ENCODE measurements around the gene ZFP37.
A peak's percentile ranks its signal among the peaks of the same experiment; 100 is the strongest.
"Not testable (repeated sequence)": the region's sequence is repeated elsewhere in the genome, so short reads cannot be mapped to it uniquely, and the experiment has no call there.

Gene ZFP37

GRCh38 chr9:113056191-113057106 is at the start of gene ZFP37:
ZFP37 (minus strand) TSS chr9:113056724; CDS start chr9:113056688, 36 bp downstream.
- no peak within 1 kb of the TSS for H3K4me3 Mint-ChIP-seq
- no peak within 1 kb of the TSS for H3K27ac Mint-ChIP-seq
- no peaks in the 10 kb centered on the region for H3K4me1 Mint-ChIP-seq (ENCODE audit: low read depth)
- peaks cover 16% of the 10 kb centered on the region for H3K27me3 Mint-ChIP-seq
- peaks cover 8% of the 10 kb centered on the region for H3K36me3 Mint-ChIP-seq
- H3K9me3 Mint-ChIP-seq (ENCODE audit: low read depth): no peaks in the 10 kb centered on the region

DNA sequence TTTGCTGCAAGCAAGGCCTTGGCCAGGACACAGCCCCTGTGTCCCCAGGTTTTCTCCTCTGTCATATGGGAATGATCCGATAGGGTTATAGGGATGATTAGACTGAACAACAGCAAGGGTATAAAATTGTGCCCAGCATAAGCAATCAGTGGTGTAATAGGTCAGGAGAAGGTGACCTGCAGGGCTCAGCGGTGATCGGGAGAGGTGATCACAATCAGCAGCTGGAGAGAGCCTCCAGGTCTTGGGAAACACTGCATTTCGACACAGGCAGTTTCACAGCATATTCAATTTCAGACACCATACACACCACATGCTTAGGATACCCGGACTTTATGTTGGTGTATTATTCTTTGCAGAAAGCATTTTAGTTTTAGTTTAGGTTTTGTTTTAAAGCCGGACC is 48.8 kb upstream of the ZFP37 start:
- not testable (repeated sequence) for H3K9me3 Mint-ChIP-seq (ENCODE audit: low read depth); H3K4me3 Mint-ChIP-seq; H3K27ac Mint-ChIP-seq; H3K27me3 Mint-ChIP-seq; H3K36me3 Mint-ChIP-seq; H3K4me1 Mint-ChIP-seq (ENCODE audit: low read depth)

- Mint-ChIP-seq H3K27me3 (peaks cover 53% of the 10 kb centered on the region), H3K4me1 (ENCODE audit: low read depth) (no peaks in the 10 kb centered on the region), H3K27ac (no peak overlapping the region)
These were observed 39.0 kb upstream of the ZFP37 start for GRCh38 chr9:113095561-113095960.

GRCh38 chr9:113089924-113090323 is 33.4 kb upstream of the ZFP37 start:
- H3K4me3 Mint-ChIP-seq; H3K36me3 Mint-ChIP-seq; H3K27ac Mint-ChIP-seq; H3K4me1 Mint-ChIP-seq (ENCODE audit: low read depth); H3K9me3 Mint-ChIP-seq (ENCODE audit: low read depth): not testable (repeated sequence)
- H3K27me3 Mint-ChIP-seq: peaks cover 36% of the 10 kb centered on the region

More at GRCh38 chr9:113095561-113095960, 39.0 kb upstream of the ZFP37 start:
- H3K4me3 Mint-ChIP-seq: no peak overlapping the region
- H3K36me3 Mint-ChIP-seq: peaks cover 2% of the 10 kb centered on the region
- H3K9me3 Mint-ChIP-seq (ENCODE audit: low read depth): peaks cover 6% of the 10 kb centered on the region

DNA sequence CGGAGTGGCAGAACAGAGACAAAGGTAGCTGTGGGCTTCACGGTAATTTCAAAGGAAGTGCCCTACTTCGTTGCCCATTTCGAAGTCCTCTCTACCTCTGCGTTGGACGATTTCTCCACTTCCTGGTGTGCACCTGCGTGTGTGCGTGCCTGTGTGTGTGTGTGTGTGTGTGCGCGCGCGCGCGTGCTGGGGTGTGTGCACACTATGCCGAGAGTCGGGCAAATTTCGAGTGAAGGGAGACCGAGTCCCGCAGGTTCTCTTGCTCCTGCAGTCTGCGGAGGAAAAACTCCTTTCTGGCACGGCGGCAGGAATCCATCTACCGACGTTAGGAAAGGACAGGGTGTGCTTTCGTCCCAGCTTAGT is 32.6 kb upstream of the ZFP37 start:
- H3K4me1 Mint-ChIP-seq (ENCODE audit: low read depth); H3K36me3 Mint-ChIP-seq; H3K9me3 Mint-ChIP-seq (ENCODE audit: low read depth); H3K27ac Mint-ChIP-seq; H3K4me3 Mint-ChIP-seq: not testable (repeated sequence)
- H3K27me3 Mint-ChIP-seq: peaks cover 32% of the 10 kb centered on the region

DNA sequence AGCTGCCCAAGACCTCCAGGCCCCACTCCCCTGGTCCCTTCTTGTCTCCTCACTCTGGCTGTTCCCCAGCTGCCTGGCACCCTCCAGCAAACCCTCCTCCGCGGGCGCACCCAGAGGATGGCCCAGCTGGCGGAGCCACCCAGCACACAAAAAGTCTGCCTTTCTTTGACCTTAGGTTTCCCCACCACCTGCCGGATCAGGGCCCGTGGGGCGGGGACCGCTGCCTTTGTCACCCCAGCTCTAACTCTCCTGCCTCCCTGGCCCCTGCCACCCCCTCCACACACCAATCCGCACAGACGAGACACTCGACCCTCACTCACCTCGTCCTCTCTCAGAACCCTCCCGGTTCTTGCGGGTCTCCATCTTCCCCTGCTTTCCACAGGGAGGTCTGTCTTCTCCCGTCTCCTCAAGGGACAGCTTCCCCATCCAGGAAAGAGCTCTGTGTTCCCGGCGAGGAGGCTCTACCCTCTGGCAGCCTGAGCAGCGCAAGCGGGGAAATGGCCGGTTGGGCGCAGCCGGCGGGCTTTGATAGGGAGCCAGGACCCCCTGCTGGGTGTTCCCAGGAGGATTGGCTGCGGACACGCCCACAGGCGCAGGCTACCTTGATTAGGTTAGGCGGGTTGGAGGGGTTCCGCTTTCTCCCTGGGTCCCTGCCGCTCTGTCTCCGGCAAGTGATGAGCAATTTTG is 32.1 kb upstream of the ZFP37 start:
- not testable (repeated sequence) for H3K4me1 Mint-ChIP-seq (ENCODE audit: low read depth); H3K36me3 Mint-ChIP-seq; H3K9me3 Mint-ChIP-seq (ENCODE audit: low read depth); H3K27ac Mint-ChIP-seq; H3K4me3 Mint-ChIP-seq
- peaks cover 29% of the 10 kb centered on the region for H3K27me3 Mint-ChIP-seq

DNA sequence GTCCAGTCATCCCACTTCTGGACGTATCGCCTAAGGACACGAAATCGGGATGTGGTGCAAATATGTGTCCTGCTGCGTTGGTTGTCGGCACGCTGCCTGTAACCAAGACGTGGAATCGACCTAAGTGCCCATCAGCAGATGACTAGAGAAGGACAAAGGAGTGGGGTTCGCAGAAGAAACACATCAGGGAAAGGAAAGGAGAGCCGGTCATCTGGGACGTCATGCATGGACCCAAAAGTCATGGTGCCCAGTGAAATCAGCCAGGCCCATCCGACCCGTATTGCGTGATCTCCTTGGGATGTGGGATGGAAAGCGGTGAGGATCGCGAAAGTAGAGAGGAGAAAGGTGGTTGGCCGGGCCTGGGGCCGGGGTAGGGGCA is 6.4 kb upstream of the ZFP37 start:
- H3K9me3 Mint-ChIP-seq (ENCODE audit: low read depth); H3K4me3 Mint-ChIP-seq; H3K36me3 Mint-ChIP-seq; H3K27ac Mint-ChIP-seq; H3K4me1 Mint-ChIP-seq (ENCODE audit: low read depth): not testable (repeated sequence)
- H3K27me3 Mint-ChIP-seq: peaks cover 15% of the 10 kb centered on the region

DNA sequence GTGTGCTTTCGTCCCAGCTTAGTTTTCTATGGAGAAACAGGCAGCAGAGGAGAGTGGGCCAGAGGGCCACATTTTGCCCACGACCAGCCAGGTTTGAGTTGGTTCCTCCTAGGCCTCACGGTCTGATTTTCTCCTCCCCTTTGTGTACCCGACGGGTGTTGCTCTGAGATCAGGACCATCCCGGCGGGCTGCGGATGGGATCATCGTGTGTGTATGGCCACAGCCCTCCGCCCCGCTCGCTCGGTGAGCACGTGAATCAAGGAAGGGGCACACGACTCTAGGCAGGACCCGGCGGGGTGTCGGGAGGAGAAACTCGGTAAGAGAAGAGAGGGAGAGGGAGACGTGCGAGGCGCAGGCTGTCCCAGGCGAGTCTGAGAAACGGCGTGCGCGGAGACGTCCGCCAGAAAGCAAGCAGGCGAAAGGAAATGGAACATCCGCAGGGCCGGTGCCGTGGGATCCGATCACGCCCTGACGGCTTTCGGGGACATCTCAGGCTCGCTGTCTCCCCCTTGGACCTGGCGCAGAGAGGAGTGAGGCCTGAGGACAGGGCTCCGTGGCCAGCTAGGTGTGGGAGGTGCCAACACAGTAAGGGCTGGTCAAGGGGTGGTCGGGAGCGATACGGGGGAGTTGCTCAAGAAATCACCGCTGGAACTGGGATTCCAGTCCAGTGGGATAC is 5.9 kb upstream of the ZFP37 start:
- not testable (repeated sequence) for H3K4me1 Mint-ChIP-seq (ENCODE audit: low read depth)

DNA sequence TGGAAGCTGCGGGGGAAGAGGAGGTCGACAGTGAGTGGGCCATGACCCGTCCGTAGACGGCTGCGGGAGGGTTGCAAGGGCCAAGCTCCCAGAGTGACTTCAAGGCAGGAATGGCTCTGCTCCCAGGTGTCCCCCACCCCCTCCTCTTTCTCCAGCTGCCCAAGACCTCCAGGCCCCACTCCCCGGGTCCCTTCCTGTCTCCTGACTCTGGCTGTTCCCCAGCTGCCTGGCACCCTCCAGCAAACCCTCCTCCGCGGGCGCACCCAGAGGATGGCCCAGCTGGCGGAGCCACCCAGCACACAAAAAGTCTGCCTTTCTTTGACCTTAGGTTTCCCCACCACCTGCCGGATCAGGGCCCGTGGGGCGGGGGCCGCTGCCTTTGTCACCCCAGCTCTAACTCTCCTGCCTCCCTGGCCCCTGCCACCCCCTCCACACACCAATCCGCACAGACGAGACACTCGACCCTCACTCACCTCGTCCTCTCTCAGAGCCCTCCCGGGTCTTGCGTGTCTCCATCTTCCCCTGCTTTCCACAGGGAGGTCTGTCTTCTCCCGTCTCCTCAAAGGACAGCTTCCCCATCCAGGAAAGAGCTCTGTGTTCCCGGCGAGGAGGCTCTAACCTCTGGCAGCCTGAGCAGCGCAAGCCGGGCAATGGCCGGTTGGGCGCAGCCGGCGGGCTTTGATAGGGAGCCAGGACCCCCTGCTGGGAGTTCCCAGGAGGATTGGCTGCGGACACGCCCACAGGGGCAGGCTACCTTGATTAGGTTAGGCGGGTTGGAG is 4.7 kb upstream of the ZFP37 start:
- not testable (repeated sequence) for H3K9me3 Mint-ChIP-seq (ENCODE audit: low read depth); H3K4me1 Mint-ChIP-seq (ENCODE audit: low read depth); H3K36me3 Mint-ChIP-seq; H3K27ac Mint-ChIP-seq; H3K4me3 Mint-ChIP-seq
- peaks cover 16% of the 10 kb centered on the region for H3K27me3 Mint-ChIP-seq

More for the DNA sequence above, 5.9 kb upstream of the ZFP37 start:
- H3K9me3 Mint-ChIP-seq (ENCODE audit: low read depth); H3K4me3 Mint-ChIP-seq; H3K27ac Mint-ChIP-seq; H3K36me3 Mint-ChIP-seq: not testable (repeated sequence)
- H3K27me3 Mint-ChIP-seq: peaks cover 16% of the 10 kb centered on the region

DNA sequence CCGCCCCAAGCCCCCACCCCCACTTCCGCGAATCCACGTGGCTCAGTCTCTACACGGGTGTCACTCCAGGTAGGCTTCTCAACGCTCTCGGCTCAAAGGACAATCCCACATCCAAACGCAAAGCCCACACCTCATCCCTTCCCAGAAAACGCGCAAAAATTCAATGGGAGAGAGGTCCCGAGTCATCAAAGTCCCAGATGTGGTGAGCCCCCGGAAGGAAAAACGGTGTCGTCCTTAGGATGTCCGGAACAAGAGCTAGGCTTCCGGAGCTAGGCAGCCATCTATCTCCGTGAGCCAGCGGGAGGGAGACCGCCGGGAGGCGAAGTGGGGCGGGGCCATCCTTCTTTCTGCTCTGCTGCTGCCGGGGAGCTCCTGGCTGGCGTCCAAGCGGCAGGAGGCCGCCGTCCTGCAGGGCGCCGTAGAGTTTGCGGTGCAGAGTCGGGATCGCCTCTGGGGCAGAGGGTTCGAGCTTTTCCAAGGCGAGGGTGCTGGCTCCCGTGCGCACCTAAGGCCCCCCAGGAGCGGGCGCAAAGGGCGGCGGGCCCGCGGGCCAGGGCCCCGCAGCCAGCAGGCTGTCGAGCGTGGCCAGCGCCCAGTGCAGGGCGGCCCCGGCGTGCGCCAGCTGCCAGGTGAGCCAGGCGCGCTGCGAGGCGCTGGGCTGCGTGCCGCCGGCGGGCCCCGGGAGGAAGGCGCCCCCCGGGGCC is 3.2 kb upstream of the ZFP37 start:
- not testable (repeated sequence) for H3K4me1 Mint-ChIP-seq (ENCODE audit: low read depth); H3K27ac Mint-ChIP-seq; H3K36me3 Mint-ChIP-seq; H3K9me3 Mint-ChIP-seq (ENCODE audit: low read depth)
- Mint-ChIP-seq H3K4me3 (peak overlapping the region; percentile 44), H3K27me3 (peaks cover 16% of the 10 kb centered on the region)

GRCh38 chr9:113057193-113057592 is 669 bp upstream of the ZFP37 start:
- H3K27ac Mint-ChIP-seq: no peak overlapping the region
- peaks cover 8% of the 10 kb centered on the region for H3K36me3 Mint-ChIP-seq
- H3K9me3 Mint-ChIP-seq (ENCODE audit: low read depth): no peaks in the 10 kb centered on the region
- no peak overlapping the region for H3K4me3 Mint-ChIP-seq
- H3K27me3 Mint-ChIP-seq: peaks cover 16% of the 10 kb centered on the region
- H3K4me1 Mint-ChIP-seq (ENCODE audit: low read depth): no peaks in the 10 kb centered on the region

DNA sequence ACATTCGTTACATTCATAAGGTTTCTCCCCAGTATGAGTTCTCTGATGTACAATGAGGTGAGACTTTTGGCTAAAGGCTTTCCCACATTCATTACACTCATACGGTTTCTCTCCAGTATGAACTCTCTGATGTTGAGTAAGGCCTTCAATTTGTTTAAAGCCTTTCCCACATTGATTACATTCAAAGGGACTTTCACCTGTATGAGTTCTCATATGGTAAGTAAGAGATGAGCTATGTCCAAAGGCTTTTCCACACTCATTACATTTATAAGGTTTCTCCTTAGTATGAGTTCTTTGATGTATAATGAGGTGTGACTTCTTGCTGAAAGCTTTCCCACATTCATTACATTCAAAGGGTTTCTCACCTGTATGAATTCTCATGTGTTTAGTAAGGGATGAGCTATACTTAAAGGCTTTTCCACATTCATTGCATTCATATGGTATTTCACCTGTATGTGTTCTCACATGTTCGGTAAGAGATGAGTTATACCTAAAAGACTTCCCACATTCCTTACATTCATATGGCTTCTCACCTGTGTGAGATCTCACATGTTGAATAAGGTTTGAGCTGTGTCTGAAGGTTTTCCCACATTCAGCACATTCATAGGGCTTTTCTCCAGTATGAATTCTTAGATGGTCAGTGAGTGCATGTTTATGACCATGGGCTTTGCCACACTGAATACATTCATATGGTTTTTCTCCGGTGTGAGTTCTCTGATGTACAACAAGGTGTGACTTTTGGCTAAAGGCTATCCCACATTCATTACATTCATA is 13.5 kb downstream of the ZFP37 start:
- peaks cover 62% of the 10 kb centered on the region for H3K36me3 Mint-ChIP-seq
- H3K4me3 Mint-ChIP-seq: no peak overlapping the region
- H3K27ac Mint-ChIP-seq: no peak overlapping the region
- peaks cover 52% of the 10 kb centered on the region for H3K9me3 Mint-ChIP-seq (ENCODE audit: low read depth)
- no peaks in the 10 kb centered on the region for H3K27me3 Mint-ChIP-seq
- no peaks in the 10 kb centered on the region for H3K4me1 Mint-ChIP-seq (ENCODE audit: low read depth)

- no peak overlapping the region for H3K27ac Mint-ChIP-seq
- peaks cover 36% of the 10 kb centered on the region for H3K36me3 Mint-ChIP-seq
- H3K4me1 Mint-ChIP-seq (ENCODE audit: low read depth): no peaks in the 10 kb centered on the region
- peaks cover 42% of the 10 kb centered on the region for H3K9me3 Mint-ChIP-seq (ENCODE audit: low read depth)
- no peak overlapping the region for H3K4me3 Mint-ChIP-seq
- H3K27me3 Mint-ChIP-seq: peaks cover 5% of the 10 kb centered on the region
These were observed 30.3 kb downstream of the ZFP37 start for GRCh38 chr9:113026200-113026599.

- Mint-ChIP-seq H3K36me3 (peaks cover 29% of the 10 kb centered on the region), H3K4me3 (no peak overlapping the region), H3K27me3 (peaks cover 10% of the 10 kb centered on the region), H3K9me3 (ENCODE audit: low read depth) (peaks cover 48% of the 10 kb centered on the region), H3K27ac (no peak overlapping the region), H3K4me1 (ENCODE audit: low read depth) (no peaks in the 10 kb centered on the region)
These were observed 38.3 kb downstream of the ZFP37 start for GRCh38 chr9:113018247-113018646.
